Neural cell (in vitro differentiated cells): ENCODE data around the gene KCNJ6. TPM values are rescaled to one million over a fixed set of nuclear protein-coding genes. Genes with fewer than 3 reads are reported as not detected.
"Not testable (repeated sequence)": the region's sequence is repeated elsewhere in the genome, so short reads cannot be mapped to it uniquely, and the experiment has no call there.

ENCODE experiments used
- H2AFZ ChIP-seq: fragments of 200-600, 300-800 bp; sonication (generic), shearing (Covaris generic); 2 replicates; pipeline ENCODE4 v1.6.0; 2014; ENCODE audit warnings: low read depth, mild to moderate bottlenecking, antibody characterized with exemption, low read length, moderate library complexity
- H3F3A ChIP-seq: fragments of 200-600 bp; shearing (Covaris generic); 2 replicates; pipeline ENCODE4 v1.6.1; 2016; ENCODE audit warnings: mild to moderate bottlenecking, moderate library complexity, mixed read lengths, antibody characterized with exemption, low read length; ENCODE audit not compliant: insufficient read depth, poor library complexity, severe bottlenecking
- H3K27ac ChIP-seq: fragments of 200-600, 300-800 bp; sonication (generic), shearing (Covaris generic); 2 replicates; pipeline ENCODE4 v1.5.1; 2014; ENCODE audit warnings: mild to moderate bottlenecking, low read length, moderate library complexity
- H3K27me3 ChIP-seq: fragments of 300-800, 200-600 bp; sonication (generic), shearing (Covaris generic); 2 replicates; pipeline ENCODE4 v1.6.0; 2014; ENCODE audit warnings: mild to moderate bottlenecking, low read depth, low read length, moderate library complexity; ENCODE audit not compliant: insufficient read depth
- H3K36me3 ChIP-seq: fragments of 300-800, 200-600 bp; sonication (generic), shearing (Covaris generic); 2 replicates; pipeline ENCODE4 v1.5.1; 2014; ENCODE audit warnings: mild to moderate bottlenecking, antibody characterized with exemption, low read length, moderate library complexity; ENCODE audit not compliant: insufficient read depth
- H3K4me2 ChIP-seq: fragments of 300-800, 200-600 bp; sonication (generic), shearing (Covaris generic); 2 replicates; pipeline ENCODE4 v1.6.0; 2014; ENCODE audit warnings: mild to moderate bottlenecking, low read length
- H3K4me3 ChIP-seq: fragments of 300-800, 200-600 bp; sonication (generic), shearing (Covaris generic); 2 replicates; pipeline ENCODE4 v1.5.1; 2014; ENCODE audit warnings: mild to moderate bottlenecking, low read length, moderate library complexity
- H3K79me2 ChIP-seq: fragments of 200-600 bp; shearing (Covaris generic); replicated peaks from 2 replicates; pipeline ENCODE4 v1.6.0; 2014; ENCODE audit warnings: mild to moderate bottlenecking, low read length, moderate library complexity; ENCODE audit not compliant: insufficient read depth
- H3K9ac ChIP-seq: fragments of 300-800, 200-600 bp; sonication (generic), shearing (Covaris generic); 2 replicates; pipeline ENCODE4 v1.6.1; 2016; ENCODE audit warnings: mild to moderate bottlenecking, low read length, mixed read lengths
- H3K9me2 ChIP-seq: fragments of 200-600 bp; shearing (Covaris generic); 2 replicates; pipeline ENCODE4 v1.6.1; 2016; ENCODE audit warnings: mild to moderate bottlenecking, low read length, mixed read lengths; ENCODE audit not compliant: insufficient read depth
- H3K9me3 ChIP-seq: fragments of 200-600, 300-800 bp; sonication (generic), shearing (Covaris generic); 2 replicates; pipeline ENCODE4 v1.6.1; 2016; ENCODE audit warnings: mild to moderate bottlenecking, mixed run types, low read length, moderate library complexity, mixed read lengths
- H4K20me1 ChIP-seq: fragments of 200-600 bp; shearing (Covaris generic); 2 replicates; pipeline ENCODE4 v1.6.1; 2016; ENCODE audit warnings: mild to moderate bottlenecking, mixed run types; ENCODE audit not compliant: insufficient read depth
- EP300 ChIP-seq: fragments of 450-650 bp; conservative IDR thresholded peaks from 2 replicates; pipeline ENCODE4 v1.6.1; 2014; ENCODE audit warnings: antibody characterized with exemption, mild to moderate bottlenecking, moderate library complexity; ENCODE audit not compliant: poor library complexity, severe bottlenecking
- EZH2 ChIP-seq: fragments of 200-600, 300-800 bp; shearing (Covaris generic), sonication (generic); IDR thresholded peaks from 2 replicates; pipeline ENCODE4 v1.6.1; 2014; ENCODE audit warnings: antibody characterized with exemption, low read length, borderline replicate concordance, mild to moderate bottlenecking; ENCODE audit not compliant: insufficient read depth, poor library complexity, severe bottlenecking
- MXI1 ChIP-seq: fragments of 450-650 bp; conservative IDR thresholded peaks from 2 replicates; pipeline ENCODE4 v1.6.1; 2014; ENCODE audit warnings: antibody characterized with exemption, mild to moderate bottlenecking; ENCODE audit not compliant: poor library complexity, severe bottlenecking
- POLR2AphosphoS5 ChIP-seq: IDR thresholded peaks from 2 replicates; pipeline ENCODE4 v1.6.1; 2012
- RAD21 ChIP-seq: fragments of 450-650 bp; conservative IDR thresholded peaks from 2 replicates; pipeline ENCODE4 v1.6.1; 2014; ENCODE audit warnings: antibody characterized with exemption, mild to moderate bottlenecking, moderate library complexity
- SMC3 ChIP-seq: fragments of 450-650 bp; conservative IDR thresholded peaks from 2 replicates; pipeline ENCODE4 v1.6.1; 2014; ENCODE audit warnings: antibody characterized with exemption, mild to moderate bottlenecking, moderate library complexity; ENCODE audit not compliant: poor library complexity
- TAF1 ChIP-seq: IDR thresholded peaks from 2 replicates; pipeline ENCODE4 v1.6.1; 2012; ENCODE audit warnings: low read depth
- polyA plus RNA-seq: library from polyadenylated mRNA; depleted of rRNA; stranded (reverse); fragments of >200 nt; gene quantifications from 2 replicates; pipeline ENCODE4 v1.2.3, GENCODE V29; 2014
- TF ChIP-seq, protein P1 (sequence below): fragments of 450-650 bp; IDR thresholded peaks from 2 replicates; pipeline ENCODE4 v1.5.1; 2014; ENCODE audit warnings: antibody characterized with exemption, mild to moderate bottlenecking, moderate library complexity; ENCODE audit not compliant: poor library complexity, severe bottlenecking
- TF ChIP-seq, protein P2 (sequence below): IDR thresholded peaks from 2 replicates; pipeline ENCODE4 v1.6.1; 2012; ENCODE audit warnings: borderline replicate concordance

The KCNJ6 gene
- polyA plus RNA-seq, 1 donor from 2014 or later: 1.7 TPM

DNA sequence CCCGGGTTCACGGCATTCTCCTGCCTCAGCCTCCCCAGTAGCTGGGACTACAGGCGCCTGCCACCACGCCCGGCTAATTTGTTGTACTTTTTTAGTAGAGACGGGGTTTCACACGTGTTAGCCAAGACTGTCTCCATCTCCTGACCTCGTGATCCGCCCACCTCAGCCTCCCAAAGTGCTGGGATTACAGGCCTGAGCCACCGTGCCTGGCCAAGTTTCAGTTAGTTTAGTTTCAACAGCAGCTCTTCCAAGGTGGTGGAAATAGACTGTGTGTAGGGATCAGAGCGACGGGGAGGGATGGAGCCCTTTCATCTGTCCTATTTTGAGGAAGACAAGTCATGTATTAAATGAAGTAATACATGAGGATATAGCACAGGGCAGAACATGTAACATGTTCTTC is 269.5 kb downstream of the KCNJ6 start:
- not testable (repeated sequence) for H3K9me3 ChIP-seq, H3K4me3 ChIP-seq, H3F3A ChIP-seq, H3K79me2 ChIP-seq, H3K9ac ChIP-seq, H2AFZ ChIP-seq, H3K27me3 ChIP-seq, H3K27ac ChIP-seq, H3K36me3 ChIP-seq, H4K20me1 ChIP-seq, H3K9me2 ChIP-seq, H3K4me2 ChIP-seq

DNA sequence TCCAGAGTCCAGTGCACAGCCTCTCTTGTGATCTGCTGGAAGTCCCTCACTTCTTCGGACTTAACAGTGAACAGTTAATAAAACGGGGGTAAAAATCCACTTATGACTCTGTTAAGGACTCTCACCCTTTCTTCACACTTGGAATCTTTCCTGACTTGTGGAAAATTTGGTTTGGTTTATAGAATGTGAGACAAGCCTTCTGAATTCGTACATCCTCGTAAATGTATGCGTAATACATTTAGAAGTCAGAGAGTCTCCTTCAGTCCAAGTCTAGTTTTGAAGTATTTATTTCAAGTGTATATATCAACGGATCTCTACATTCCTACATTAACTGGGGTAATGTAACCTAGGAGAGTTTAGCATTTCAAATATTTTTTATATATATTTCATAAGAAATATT is 270.4 kb downstream of the KCNJ6 start:
- TF ChIP-seq EZH2 (no peak), POLR2AphosphoS5 (no peak), RAD21 (no peak), SMC3 (no peak), MXI1 (no peak), TAF1 (no peak), EP300 (no peak)
- TF ChIP-seq, protein P1, sequence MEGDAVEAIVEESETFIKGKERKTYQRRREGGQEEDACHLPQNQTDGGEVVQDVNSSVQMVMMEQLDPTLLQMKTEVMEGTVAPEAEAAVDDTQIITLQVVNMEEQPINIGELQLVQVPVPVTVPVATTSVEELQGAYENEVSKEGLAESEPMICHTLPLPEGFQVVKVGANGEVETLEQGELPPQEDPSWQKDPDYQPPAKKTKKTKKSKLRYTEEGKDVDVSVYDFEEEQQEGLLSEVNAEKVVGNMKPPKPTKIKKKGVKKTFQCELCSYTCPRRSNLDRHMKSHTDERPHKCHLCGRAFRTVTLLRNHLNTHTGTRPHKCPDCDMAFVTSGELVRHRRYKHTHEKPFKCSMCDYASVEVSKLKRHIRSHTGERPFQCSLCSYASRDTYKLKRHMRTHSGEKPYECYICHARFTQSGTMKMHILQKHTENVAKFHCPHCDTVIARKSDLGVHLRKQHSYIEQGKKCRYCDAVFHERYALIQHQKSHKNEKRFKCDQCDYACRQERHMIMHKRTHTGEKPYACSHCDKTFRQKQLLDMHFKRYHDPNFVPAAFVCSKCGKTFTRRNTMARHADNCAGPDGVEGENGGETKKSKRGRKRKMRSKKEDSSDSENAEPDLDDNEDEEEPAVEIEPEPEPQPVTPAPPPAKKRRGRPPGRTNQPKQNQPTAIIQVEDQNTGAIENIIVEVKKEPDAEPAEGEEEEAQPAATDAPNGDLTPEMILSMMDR: no peak
- TF ChIP-seq, protein P2, sequence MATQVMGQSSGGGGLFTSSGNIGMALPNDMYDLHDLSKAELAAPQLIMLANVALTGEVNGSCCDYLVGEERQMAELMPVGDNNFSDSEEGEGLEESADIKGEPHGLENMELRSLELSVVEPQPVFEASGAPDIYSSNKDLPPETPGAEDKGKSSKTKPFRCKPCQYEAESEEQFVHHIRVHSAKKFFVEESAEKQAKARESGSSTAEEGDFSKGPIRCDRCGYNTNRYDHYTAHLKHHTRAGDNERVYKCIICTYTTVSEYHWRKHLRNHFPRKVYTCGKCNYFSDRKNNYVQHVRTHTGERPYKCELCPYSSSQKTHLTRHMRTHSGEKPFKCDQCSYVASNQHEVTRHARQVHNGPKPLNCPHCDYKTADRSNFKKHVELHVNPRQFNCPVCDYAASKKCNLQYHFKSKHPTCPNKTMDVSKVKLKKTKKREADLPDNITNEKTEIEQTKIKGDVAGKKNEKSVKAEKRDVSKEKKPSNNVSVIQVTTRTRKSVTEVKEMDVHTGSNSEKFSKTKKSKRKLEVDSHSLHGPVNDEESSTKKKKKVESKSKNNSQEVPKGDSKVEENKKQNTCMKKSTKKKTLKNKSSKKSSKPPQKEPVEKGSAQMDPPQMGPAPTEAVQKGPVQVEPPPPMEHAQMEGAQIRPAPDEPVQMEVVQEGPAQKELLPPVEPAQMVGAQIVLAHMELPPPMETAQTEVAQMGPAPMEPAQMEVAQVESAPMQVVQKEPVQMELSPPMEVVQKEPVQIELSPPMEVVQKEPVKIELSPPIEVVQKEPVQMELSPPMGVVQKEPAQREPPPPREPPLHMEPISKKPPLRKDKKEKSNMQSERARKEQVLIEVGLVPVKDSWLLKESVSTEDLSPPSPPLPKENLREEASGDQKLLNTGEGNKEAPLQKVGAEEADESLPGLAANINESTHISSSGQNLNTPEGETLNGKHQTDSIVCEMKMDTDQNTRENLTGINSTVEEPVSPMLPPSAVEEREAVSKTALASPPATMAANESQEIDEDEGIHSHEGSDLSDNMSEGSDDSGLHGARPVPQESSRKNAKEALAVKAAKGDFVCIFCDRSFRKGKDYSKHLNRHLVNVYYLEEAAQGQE: no peak
- no peak overlapping the region for H3K4me3 ChIP-seq
- no peaks in the 10 kb centered on the region for H3K9me3 ChIP-seq
- H3F3A ChIP-seq: no peaks in the 10 kb centered on the region
- H3K9me2 ChIP-seq: no peaks in the 10 kb centered on the region
- no peaks in the 10 kb centered on the region for H3K79me2 ChIP-seq
- H3K36me3 ChIP-seq: no peaks in the 10 kb centered on the region
- no peaks in the 10 kb centered on the region for H3K27me3 ChIP-seq
- H2AFZ ChIP-seq: no peak overlapping the region
- no peak overlapping the region for H3K9ac ChIP-seq
- H3K27ac ChIP-seq: no peak overlapping the region
- no peaks in the 10 kb centered on the region for H4K20me1 ChIP-seq
- H3K4me2 ChIP-seq: no peak overlapping the region

DNA sequence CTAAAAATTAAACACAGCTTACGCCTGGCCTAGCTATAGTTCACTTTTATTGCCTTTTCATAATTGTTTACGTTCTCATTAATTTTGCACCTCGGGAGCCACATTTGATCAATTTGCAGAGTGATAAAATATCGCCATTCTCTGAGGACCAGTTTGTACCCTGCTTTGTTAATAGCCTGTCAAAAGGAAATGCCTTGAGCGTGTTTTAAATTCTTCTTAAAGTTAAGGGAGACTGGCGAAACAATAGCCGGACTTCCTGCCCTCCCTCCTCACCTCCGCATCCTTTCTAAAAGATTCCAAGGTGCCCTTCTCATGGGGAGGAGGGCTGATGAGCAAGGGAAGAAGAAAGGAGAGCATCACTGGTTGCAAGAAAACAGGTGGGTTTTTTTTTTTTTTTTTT is 271.6 kb downstream of the KCNJ6 start:
- no peak overlapping the region for H2AFZ ChIP-seq
- no peak overlapping the region for H3K4me2 ChIP-seq
- H3K9me3 ChIP-seq: no peaks in the 10 kb centered on the region
- H3K36me3 ChIP-seq: no peaks in the 10 kb centered on the region
- no peaks in the 10 kb centered on the region for H3K27me3 ChIP-seq
- H3K9ac ChIP-seq: no peak overlapping the region
- H3F3A ChIP-seq: no peaks in the 10 kb centered on the region
- TF ChIP-seq, protein P2: no peak
- no peak for TF ChIP-seq MXI1
- no peak for TF ChIP-seq EZH2
- no peak for TF ChIP-seq TAF1
- TF ChIP-seq POLR2AphosphoS5: no peak
- TF ChIP-seq SMC3: no peak
- H3K27ac ChIP-seq: no peak overlapping the region
- no peaks in the 10 kb centered on the region for H3K9me2 ChIP-seq
- no peaks in the 10 kb centered on the region for H4K20me1 ChIP-seq
- no peaks in the 10 kb centered on the region for H3K79me2 ChIP-seq
- H3K4me3 ChIP-seq: no peak overlapping the region

DNA sequence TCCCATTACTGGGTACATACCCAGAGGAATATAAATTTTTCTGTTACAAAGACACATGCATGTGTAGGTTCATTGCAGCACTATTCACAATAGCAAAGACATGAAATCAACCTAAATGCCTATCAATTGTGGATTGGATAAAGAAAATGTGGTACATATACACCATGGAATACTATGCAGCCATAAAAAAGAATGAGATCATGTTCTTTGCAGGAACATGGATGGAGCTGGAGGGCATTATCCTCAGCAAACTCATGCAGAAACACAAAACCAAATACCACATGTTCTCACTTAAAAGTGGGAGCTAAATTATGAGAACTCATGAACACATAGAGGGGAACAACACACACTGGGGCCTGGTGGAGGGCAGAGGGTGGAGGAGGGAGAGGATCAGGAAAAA is 272.4 kb downstream of the KCNJ6 start:
- not testable (repeated sequence) for H3K9ac ChIP-seq, H3K27me3 ChIP-seq, H3K36me3 ChIP-seq, H3K79me2 ChIP-seq, H3K9me3 ChIP-seq, H3K4me2 ChIP-seq, H3K27ac ChIP-seq, H3K4me3 ChIP-seq, H3F3A ChIP-seq, H4K20me1 ChIP-seq, H2AFZ ChIP-seq, H3K9me2 ChIP-seq
